Prostate gland (tissue), 2 donors: ENCODE results near the gene WFDC9.

ENCODE experiments used
- POLR2A ChIP-seq: fragments of 450-650 bp; IDR thresholded peaks from one replicate; pipeline ENCODE4 v1.6.1; 2016; ENCODE audit warnings: antibody characterized with exemption, mild to moderate bottlenecking
- TF ChIP-seq, protein P1 (sequence below), 4 experiments: fragments of 200-600 bp in 2 of 4; fragments of 450-650 bp in 2 of 4; sonication (generic) in 2 of 4; IDR thresholded peaks; 1 replicate in 3 of 4; 2 replicates in 1 of 4; pipeline ENCODE4 v1.5.1; 2016 to 2019; ENCODE audit warnings: antibody characterized with exemption in 4 of 4, mild to moderate bottlenecking in 2 of 4, moderate library complexity in 2 of 4

DNA sequence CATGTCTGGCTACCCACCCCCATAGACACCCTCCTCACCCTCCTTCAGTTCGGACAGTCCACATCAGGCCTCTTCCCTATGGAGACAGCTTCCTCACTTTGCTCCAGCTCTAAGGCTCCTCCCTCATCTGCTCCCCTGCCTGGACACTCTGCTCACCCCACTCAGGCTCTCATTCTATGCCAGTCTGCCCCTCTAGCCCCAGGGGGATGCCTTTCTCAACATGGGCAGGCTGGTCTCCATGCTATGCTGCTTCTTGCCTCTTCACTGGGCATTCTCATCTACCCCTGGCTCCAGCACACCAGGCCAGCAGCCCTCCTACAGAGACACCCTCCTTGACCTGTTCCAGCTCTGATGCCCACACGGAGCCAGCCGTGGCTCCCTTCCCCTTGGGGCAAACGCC lies 51.9 kb downstream of the WFDC9 start, which contains the start of gene WFDC8:
- TF ChIP-seq, protein P1, sequence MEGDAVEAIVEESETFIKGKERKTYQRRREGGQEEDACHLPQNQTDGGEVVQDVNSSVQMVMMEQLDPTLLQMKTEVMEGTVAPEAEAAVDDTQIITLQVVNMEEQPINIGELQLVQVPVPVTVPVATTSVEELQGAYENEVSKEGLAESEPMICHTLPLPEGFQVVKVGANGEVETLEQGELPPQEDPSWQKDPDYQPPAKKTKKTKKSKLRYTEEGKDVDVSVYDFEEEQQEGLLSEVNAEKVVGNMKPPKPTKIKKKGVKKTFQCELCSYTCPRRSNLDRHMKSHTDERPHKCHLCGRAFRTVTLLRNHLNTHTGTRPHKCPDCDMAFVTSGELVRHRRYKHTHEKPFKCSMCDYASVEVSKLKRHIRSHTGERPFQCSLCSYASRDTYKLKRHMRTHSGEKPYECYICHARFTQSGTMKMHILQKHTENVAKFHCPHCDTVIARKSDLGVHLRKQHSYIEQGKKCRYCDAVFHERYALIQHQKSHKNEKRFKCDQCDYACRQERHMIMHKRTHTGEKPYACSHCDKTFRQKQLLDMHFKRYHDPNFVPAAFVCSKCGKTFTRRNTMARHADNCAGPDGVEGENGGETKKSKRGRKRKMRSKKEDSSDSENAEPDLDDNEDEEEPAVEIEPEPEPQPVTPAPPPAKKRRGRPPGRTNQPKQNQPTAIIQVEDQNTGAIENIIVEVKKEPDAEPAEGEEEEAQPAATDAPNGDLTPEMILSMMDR (IDR thresholded peaks at IDR 0.05) = no peak
- TF ChIP-seq POLR2A = no peak
